GM12801 (cell line): ENCODE data around the gene PAM.

Experiments used
- CTCF ChIP-seq: IDR thresholded peaks from one replicate; pipeline ENCODE4 v1.5.1; 2011; ENCODE audit warnings: control low read depth; ENCODE audit not compliant: insufficient read length; ENCODE audit errors: extremely low read depth

Gene PAM

GRCh38 chr5:102771435-102771834 is 16.3 kb downstream of the PAM start:
- TF ChIP-seq CTCF, result no peak

GRCh38 chr5:102772273-102772672 is 17.2 kb downstream of the PAM start:
- TF ChIP-seq CTCF, result no peak

- no peak for TF ChIP-seq CTCF
Observed at GRCh38 chr5:102773133-102773532, 18.0 kb downstream of the PAM start.

GRCh38 chr5:102777099-102777498 is 22.0 kb downstream of the PAM start:
- TF ChIP-seq CTCF, result no peak

GRCh38 chr5:102778478-102778877 is 23.4 kb downstream of the PAM start:
- no peak for TF ChIP-seq CTCF

- no peak for TF ChIP-seq CTCF
Observed at GRCh38 chr5:102781359-102781758, 26.3 kb downstream of the PAM start.

GRCh38 chr5:102781786-102782185 is 26.7 kb downstream of the PAM start:
- no peak for TF ChIP-seq CTCF

GRCh38 chr5:102782217-102782872 is 27.2 kb downstream of the PAM start:
- no peak for TF ChIP-seq CTCF
